K562 (cell line): ENCODE measurements around the gene KRTAP4-8. TPM values are rescaled to one million over a fixed set of nuclear protein-coding genes. Genes with fewer than 3 reads are reported as not detected.

Experiments used
- CTBP1 ChIP-seq: fragments of 450-650 bp; IDR thresholded peaks from 2 replicates; pipeline ENCODE4 v1.6.1; 2016; ENCODE audit warnings: borderline replicate concordance
- EHMT2 ChIP-seq: fragments of 450-650 bp; IDR thresholded peaks from 2 replicates; pipeline ENCODE4 v1.6.1; 2018; ENCODE audit warnings: antibody characterized with exemption
- HES1 ChIP-seq: fragments of 450-650 bp; IDR thresholded peaks from 2 replicates; pipeline ENCODE4 v1.6.1; 2016; ENCODE audit warnings: low read depth, mild to moderate bottlenecking, moderate library complexity
- JUN ChIP-seq, 2 experiments: sonication (generic) in 1 of 2; formaldehyde crosslinking in 1 of 2; IDR thresholded peaks; 2 replicates each; pipeline versions ENCODE4 v1.6.1 to v1.8.0; 2012 to 2022; ENCODE audit warnings: borderline replicate concordance in 2 of 2, mild to moderate bottlenecking in 2 of 2, improper control_type of control experiment in 1 of 2, low read depth in 1 of 2, low read length in 1 of 2, missing genetic modification reagents in 1 of 2
- JUND ChIP-seq, 2 experiments: IDR thresholded peaks; 2 replicates in 1 of 2; 3 replicates in 1 of 2; pipeline ENCODE4 v1.6.1; 2011; ENCODE audit warnings: borderline replicate concordance in 2 of 2, low read depth in 2 of 2, low read length in 2 of 2, improper control_type of control experiment in 1 of 2, missing biosample characterization in 1 of 2, missing genetic modification characterization in 1 of 2, missing genetic modification reagents in 1 of 2
- MBD1 ChIP-seq: fragments of 250-450 bp; sonication (Bioruptor Pico); IDR thresholded peaks from 2 replicates; pipeline ENCODE4 v1.8.0; 2022; ENCODE audit warnings: inconsistent platforms
- NR3C1 ChIP-seq: sonication (generic); formaldehyde crosslinking; IDR thresholded peaks from 2 replicates; pipeline ENCODE4 v1.8.1; 2022; ENCODE audit warnings: missing genetic modification reagents
- PHTF2 ChIP-seq: fragments of 250-450 bp; sonication (Bioruptor Pico); IDR thresholded peaks from 2 replicates; pipeline ENCODE4 v1.5.0; 2021; ENCODE audit warnings: mild to moderate bottlenecking
- SIRT6 ChIP-seq: IDR thresholded peaks from one replicate; pipeline ENCODE4 v1.6.1; 2012; ENCODE audit warnings: low read depth, mild to moderate bottlenecking, control low read depth, inconsistent platforms, low read length, moderate library complexity
- SRSF3 ChIP-seq: fragments of 200-400 bp; formaldehyde crosslinking; IDR thresholded peaks from 2 replicates; pipeline ENCODE4 v1.6.1; 2016; ENCODE audit warnings: mild to moderate bottlenecking, low read length, moderate library complexity; ENCODE audit not compliant: insufficient read depth
- ZNF23 ChIP-seq: fragments of 250-450 bp; sonication (Bioruptor Pico); IDR thresholded peaks from 2 replicates; pipeline ENCODE4 v1.4.0; 2020; ENCODE audit warnings: mild to moderate bottlenecking
- ZNF277 ChIP-seq: fragments of 250-450 bp; sonication (Bioruptor Pico); IDR thresholded peaks from 2 replicates; pipeline ENCODE4 v1.8.0; 2022; ENCODE audit warnings: inconsistent platforms, mild to moderate bottlenecking, moderate library complexity, borderline replicate concordance
- ZNF316 ChIP-seq: fragments of 450-650 bp; IDR thresholded peaks from 2 replicates; pipeline ENCODE4 v1.6.1; 2016
- ZNF589 ChIP-seq: fragments of 200-800 bp; sonication (Bioruptor generic); IDR thresholded peaks from 2 replicates; pipeline ENCODE4 v1.6.1; 2016; ENCODE audit warnings: low read depth, missing genetic modification characterization, missing compliant biosample characterization
- polyA plus RNA-seq, 8 experiments: library from polyadenylated mRNA; depleted of rRNA in 4 of 8; stranded (reverse) in 5 of 8; unstranded in 3 of 8; fragments of >200 nt; fragmentation: Nextera tagmentation in 2 of 8; fragmentation: Illumina TruSeq in 1 of 8; extraction: Ambion mirVana in 2 of 8; extraction: Trizol in 1 of 8; gene quantifications; 2 replicates each; pipeline versions ENCODE4 v1.2.1 to v1.2.3, GENCODE V29; 2011 to 2014; ENCODE audit warnings: inconsistent platforms in 1 of 8, missing spikeins in 1 of 8
- total RNA-seq, 7 experiments: library from RNA; depleted of rRNA in 6 of 7; stranded (reverse); fragments of >200 nt in 6 of 7; fragmentation: Illumina TruSeq in 2 of 7; extraction: Trizol in 2 of 7; gene quantifications; 2 replicates each; pipeline versions ENCODE4 v1.2.1 to v1.2.3, GENCODE V29; 2011 to 2021; ENCODE audit warnings: low replicate concordance in 1 of 7
- TF ChIP-seq, protein P1 (sequence below): sonication (generic); formaldehyde crosslinking; IDR thresholded peaks from 2 replicates; pipeline ENCODE4 v1.8.1; 2023; ENCODE audit warnings: missing genetic modification reagents, mild to moderate bottlenecking, borderline replicate concordance
- TF ChIP-seq, protein P2 (sequence below): fragments of 450-650 bp; formaldehyde crosslinking; IDR thresholded peaks from 2 replicates; pipeline ENCODE4 v1.4.0; 2020; ENCODE audit warnings: mild to moderate bottlenecking, moderate library complexity

The KRTAP4-8 gene
- total and polyA plus RNA-seq, 9 of the 15 experiments (the other 6 are each of a cell fraction or from before 2014, with no cell fraction given): not detected

- TF ChIP-seq, protein P1, sequence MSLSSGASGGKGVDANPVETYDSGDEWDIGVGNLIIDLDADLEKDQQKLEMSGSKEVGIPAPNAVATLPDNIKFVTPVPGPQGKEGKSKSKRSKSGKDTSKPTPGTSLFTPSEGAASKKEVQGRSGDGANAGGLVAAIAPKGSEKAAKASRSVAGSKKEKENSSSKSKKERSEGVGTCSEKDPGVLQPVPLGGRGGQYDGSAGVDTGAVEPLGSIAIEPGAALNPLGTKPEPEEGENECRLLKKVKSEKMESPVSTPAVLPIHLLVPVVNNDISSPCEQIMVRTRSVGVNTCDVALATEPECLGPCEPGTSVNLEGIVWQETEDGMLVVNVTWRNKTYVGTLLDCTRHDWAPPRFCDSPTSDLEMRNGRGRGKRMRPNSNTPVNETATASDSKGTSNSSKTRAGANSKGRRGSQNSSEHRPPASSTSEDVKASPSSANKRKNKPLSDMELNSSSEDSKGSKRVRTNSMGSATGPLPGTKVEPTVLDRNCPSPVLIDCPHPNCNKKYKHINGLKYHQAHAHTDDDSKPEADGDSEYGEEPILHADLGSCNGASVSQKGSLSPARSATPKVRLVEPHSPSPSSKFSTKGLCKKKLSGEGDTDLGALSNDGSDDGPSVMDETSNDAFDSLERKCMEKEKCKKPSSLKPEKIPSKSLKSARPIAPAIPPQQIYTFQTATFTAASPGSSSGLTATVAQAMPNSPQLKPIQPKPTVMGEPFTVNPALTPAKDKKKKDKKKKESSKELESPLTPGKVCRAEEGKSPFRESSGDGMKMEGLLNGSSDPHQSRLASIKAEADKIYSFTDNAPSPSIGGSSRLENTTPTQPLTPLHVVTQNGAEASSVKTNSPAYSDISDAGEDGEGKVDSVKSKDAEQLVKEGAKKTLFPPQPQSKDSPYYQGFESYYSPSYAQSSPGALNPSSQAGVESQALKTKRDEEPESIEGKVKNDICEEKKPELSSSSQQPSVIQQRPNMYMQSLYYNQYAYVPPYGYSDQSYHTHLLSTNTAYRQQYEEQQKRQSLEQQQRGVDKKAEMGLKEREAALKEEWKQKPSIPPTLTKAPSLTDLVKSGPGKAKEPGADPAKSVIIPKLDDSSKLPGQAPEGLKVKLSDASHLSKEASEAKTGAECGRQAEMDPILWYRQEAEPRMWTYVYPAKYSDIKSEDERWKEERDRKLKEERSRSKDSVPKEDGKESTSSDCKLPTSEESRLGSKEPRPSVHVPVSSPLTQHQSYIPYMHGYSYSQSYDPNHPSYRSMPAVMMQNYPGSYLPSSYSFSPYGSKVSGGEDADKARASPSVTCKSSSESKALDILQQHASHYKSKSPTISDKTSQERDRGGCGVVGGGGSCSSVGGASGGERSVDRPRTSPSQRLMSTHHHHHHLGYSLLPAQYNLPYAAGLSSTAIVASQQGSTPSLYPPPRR (CRISPR knock-in tag): no peak
- TF ChIP-seq ZNF23 (CRISPR knock-in tag) (no peak), NR3C1 (no peak), HES1 (0 out of 2 replicates have a peak, but pooled peaks have one; percentile 55), SIRT6 (no peak), JUN (IDR thresholded peaks at IDR 0.05; ENCODE audit: borderline replicate concordance, low read depth, low read length) (peak; percentile 91), JUN (CRISPR knock-in tag; IDR thresholded peaks at IDR 0.05; ENCODE audit: borderline replicate concordance) (no peak), CTBP1 (peak; percentile 89), ZNF316 (peak; percentile 36; the same call in 1 of the 2 replicates), PHTF2 (no peak), ZNF277 (CRISPR knock-in tag) (no peak), JUND (IDR thresholded peaks at IDR 0.05; ENCODE audit: borderline replicate concordance, low read depth, low read length) (peak; percentile 96), JUND (tag; IDR thresholded peaks at IDR 0.05; ENCODE audit: borderline replicate concordance, low read depth, low read length) (peak; percentile 96), SRSF3 (no peak), ZNF589 (CRISPR knock-in tag) (peak; percentile 85; the same call in 1 of the 2 replicates), EHMT2 (peak; percentile 83), MBD1 (CRISPR knock-in tag) (no peak)
- TF ChIP-seq, protein P2, sequence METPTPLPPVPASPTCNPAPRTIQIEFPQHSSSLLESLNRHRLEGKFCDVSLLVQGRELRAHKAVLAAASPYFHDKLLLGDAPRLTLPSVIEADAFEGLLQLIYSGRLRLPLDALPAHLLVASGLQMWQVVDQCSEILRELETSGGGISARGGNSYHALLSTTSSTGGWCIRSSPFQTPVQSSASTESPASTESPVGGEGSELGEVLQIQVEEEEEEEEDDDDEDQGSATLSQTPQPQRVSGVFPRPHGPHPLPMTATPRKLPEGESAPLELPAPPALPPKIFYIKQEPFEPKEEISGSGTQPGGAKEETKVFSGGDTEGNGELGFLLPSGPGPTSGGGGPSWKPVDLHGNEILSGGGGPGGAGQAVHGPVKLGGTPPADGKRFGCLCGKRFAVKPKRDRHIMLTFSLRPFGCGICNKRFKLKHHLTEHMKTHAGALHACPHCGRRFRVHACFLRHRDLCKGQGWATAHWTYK (CRISPR knock-in tag): no peak
Measured at GRCh38 chr17:41065829-41066624, 31.9 kb downstream of the KRTAP4-8 start, which contains the start of gene KRTAP2-4 (continued).
